HG03095 (cell line): ENCODE measurements around the gene DST.
"Not testable (repeated sequence)": the region's sequence is repeated elsewhere in the genome, so short reads cannot be mapped to it uniquely, and the experiment has no call there.

ENCODE experiments used
- ATAC-seq: cut with Tn5 transposase; IDR thresholded peaks from one replicate; pipeline ENCODE4 v1.9.1; 2021; ENCODE audit warnings: moderate library complexity; ENCODE audit not compliant: unreplicated experiment

DST gene

DNA sequence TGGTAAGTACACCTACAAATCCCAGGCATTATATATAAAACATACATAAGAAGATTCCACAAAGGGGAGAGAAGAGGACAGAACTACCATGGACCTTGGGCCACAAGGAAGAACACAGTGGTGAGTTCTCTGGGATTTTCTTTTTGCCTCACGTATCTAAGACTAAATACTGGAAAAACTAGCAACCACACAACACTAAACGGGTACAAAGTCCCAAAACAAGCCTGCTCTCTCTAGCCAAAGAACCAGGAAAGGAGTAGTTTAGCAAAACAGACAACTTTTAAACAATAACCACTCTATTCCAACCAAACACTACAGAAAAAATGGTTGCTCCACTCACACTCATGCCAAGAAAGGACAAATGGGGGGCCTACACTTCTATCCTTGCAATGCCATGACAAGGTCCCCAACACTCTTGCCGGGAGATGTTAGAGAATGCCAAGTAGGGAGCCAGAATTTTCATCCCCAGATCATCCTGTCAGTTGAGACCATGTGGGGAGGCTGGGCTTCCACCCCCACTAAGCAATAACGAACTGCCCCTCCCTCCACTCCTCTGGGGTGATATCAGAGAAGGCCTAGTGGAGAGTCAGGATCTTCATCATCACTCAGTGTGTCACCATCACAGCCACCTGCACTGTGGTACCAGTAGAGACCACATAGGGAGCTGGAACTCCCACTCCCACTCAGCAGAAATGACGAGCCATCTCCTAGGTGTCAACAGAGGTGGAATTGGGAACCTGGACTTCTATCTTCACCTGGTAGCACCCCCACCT, 123.5 kb downstream of the DST start:
- no peak for ATAC-seq

DNA sequence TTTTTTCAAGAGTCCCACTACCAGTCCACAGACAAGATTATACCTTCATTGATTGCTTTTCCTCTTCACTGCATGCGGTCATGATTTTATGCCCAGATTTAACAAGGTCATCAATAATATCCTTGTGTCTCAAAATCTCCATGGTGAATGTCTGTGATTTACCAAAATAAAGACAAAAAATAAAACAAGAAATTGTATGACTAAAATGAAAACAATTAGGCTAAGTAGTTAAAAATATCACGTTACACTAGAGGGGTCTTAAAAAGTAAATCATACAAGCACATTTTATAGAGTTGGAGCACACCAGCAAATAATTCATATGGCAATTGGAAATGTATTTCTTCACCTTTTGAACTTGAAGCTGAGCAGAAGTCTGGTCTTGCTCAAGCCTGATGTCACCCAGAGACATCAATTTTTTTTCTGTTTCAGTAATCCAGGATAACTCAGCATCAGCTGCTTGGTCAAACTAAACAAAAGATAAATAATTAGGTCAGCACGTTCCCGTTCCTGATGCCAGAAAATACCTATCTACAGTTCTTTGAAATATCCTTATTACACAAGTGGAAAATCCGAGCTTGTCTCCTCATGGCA, 125.4 kb downstream of the DST start:
- no peak for ATAC-seq

- ATAC-seq, result no peak
Measured at GRCh38 chr6:56516003-56516402, 126.7 kb downstream of the DST start.

DNA sequence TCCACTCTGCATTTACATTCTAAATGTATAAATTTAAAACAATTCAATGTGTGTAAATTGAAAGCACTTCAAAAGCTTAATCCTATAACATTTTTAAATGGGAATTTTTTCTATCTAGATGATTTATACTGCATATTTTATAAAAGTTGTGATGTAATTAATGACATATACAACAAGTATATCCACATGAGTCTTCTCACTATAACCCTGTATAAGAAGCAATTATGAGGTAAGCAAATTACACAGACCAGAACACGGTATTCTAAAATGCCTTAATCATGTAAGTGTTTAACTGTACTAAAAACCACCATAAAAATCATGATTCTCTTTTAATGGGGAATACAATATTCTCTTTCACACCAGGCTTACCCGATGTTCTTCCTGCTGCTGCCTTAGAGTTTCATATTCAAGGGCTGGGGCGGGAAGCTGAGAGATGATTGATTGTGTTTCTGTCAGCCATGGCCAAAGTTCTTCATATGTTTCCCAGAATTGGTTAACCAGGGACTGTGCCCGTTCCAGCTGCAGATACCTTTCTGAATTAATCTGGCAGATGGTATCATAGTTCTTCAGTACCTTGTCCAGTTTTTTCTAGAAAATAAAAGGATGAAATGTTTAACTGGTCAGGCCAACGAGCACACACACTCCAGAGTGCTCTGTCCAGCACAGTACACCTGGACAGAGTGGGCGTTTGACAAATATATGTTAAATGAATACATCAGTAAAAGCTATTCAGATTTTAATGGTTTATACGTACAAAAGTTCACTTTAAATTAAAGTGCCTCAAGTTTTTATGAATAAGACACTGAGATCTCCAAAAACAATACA, 127.4 kb downstream of the DST start:
- no peak for ATAC-seq

DNA sequence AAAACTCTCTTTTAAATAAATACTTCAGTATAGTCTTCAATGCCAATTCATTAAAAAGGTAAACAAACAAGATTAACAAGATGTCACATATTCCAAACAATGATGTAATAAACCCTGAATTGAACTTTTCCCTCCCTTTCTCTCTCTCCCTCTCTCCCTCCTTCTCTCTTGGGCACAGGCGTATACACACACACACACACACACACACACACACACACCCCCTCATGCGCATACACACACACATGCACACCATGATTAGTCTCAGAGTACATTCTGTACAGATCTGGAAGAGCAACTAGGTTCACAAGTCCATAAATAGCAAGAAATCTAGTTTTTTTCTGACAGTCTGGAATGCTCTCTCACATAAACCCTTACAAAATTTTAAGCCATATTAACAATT, 128.3 kb downstream of the DST start:
- ATAC-seq, result no peak

DNA sequence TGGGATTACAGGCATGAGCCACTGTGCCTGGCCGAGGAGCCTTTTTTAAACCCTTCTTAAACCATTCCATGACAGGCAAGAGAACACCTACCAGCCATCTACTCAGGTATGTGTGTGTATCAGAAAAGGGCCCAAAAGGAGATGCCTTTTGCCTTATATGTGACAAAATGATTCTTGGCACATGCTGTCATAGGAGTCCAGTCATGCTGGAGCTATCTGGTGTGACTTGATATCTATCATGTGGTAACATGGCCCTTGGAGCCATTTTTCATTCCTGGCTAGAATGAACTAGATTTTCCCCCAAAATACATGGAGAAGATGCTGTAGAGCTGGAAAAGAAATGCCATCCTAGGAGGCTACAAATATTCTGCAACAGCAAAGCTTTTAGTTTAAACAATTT, 129.1 kb downstream of the DST start:
- no peak for ATAC-seq

GRCh38 chr6:56511591-56511990, 131.1 kb downstream of the DST start:
- ATAC-seq, result no peak

DNA sequence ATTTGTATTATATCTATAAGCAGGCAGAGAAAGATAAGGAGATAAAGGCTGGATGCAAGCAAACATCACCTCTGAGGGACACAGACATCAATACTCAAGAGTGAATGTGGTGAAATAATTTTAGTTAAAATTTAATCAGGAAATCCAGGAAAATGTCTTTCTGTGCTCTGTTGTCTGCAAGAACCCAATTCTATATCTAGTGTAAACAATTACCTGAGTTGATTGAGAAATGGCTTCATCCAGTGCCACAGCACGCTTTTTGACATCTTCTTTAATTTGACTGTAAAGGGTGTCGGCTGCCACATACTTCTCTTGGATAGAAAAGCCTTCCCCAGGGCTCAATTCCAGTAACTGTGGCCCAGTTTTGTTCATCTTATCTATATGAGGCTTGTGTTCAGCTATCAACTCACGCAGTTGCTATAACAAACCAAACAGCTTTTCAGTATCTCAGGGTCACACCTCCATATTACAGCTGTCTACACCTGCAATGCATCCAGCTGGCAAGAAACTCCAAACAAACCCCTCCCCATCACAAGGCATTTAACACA, 131.6 kb downstream of the DST start:
- ATAC-seq, result no peak

DNA sequence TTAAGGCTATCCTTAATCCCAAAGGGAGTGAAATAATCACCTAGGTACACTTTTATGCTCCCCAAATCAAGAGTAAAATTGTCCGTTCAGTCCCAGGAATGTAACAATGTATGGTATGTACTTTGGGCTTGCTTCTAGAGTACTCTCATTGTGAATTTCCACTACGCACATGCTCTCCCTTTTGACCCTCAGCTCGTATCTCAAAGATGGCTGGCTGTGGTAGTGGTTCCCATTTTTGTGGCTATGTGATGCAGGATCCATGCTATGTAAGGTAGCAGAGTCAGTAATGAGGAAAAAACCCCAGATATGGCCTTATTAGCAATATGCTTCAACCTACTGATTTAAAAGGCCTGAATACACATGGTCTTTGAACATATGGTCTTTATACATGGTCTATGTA, 133.7 kb downstream of the DST start:
- ATAC-seq, result no peak

DNA sequence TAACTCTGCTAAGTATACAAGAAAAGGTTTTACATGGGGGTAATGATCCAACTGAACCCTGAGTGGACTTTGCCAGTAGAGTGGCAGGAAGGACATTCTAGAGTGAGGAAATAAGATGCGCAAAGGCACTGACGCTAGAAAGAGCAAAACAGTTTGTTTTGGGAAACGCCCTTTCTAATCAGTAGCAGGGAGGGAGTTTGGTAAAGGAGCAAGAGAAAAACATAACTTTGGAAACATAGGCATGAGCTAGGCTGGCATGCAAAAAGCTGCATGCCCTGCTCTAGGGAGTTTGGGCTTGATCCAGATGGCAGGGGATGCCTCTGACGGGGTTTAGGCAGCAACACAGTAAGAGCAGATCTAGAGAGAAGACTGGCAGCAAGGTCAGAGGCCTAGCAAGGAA, 135.2 kb downstream of the DST start:
- ATAC-seq, result no peak

DNA sequence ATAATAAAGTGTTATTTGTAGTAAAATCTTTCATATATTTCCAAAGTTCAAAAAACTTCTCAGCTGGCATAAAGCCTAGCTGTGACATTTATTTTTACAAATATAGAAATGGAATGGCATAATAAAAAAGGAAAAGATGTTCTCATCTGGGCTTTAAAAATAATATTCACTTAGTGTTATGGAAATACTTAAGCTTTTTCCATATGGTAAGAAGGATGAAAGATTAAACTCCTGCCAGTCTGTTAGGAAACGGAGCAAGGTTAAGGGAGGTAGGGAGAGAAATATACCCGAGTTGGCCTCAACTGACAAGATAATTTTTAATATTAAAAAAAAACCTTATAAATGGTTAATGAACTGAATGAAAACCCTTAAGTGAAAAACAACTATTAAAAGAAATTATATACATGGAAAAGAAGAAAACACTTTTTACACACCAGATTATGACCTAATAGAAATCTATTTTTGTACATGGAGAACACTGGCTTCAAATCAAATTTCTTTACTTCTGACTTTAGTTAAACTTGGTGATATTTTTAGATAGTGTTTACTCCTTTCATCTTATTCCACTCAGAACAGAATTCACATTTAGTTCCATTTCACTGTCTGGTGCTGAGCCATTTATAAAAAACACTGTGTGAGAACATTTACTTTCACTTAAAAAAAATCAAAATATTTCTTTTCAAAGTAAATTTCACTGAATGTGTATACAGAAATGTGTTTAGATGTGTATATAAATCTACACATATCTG, 137.0 kb downstream of the DST start:
- ATAC-seq, result no peak

DNA sequence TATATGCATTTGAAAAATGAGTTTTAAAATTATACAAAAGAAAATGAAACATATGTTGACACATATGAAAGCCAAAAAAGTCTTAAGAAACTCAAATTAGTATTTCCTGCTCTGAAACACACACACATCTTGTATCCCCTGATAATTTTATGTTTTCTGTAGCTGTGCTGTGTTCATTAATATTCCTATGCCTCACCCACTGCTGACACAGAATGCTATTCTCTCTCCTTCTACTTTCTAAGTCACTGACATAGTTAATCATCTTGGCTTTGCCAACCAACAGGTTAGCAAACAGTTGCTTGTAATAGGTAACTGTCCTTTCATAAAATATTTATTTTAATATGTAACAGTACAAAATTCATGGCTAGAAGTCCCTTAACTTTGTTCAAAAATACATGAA, 140.7 kb downstream of the DST start:
- no peak for ATAC-seq

DNA sequence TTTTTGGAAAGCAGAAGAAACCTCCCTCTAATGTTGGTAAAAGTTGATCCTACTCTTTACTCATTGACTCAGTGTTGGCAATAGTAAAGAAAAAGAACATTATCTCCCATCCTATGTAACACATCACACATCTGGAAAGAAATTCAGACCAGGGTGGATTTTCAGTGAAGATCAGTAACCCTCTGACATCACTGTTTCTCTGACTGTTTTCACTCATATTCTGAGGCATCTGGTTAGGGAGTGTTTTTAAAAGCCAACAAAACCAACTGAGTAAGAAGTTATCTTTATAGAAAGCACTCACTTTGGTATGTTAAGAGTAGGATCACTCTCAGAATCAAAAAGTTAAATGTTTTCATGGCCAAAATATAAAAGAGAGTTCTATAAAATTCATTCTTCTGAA, 143.6 kb downstream of the DST start:
- no peak for ATAC-seq

GRCh38 chr6:56497691-56498090, 145.0 kb downstream of the DST start:
- no peak for ATAC-seq

- no peak for ATAC-seq
Measured at GRCh38 chr6:56497240-56497639, 145.4 kb downstream of the DST start.

DNA sequence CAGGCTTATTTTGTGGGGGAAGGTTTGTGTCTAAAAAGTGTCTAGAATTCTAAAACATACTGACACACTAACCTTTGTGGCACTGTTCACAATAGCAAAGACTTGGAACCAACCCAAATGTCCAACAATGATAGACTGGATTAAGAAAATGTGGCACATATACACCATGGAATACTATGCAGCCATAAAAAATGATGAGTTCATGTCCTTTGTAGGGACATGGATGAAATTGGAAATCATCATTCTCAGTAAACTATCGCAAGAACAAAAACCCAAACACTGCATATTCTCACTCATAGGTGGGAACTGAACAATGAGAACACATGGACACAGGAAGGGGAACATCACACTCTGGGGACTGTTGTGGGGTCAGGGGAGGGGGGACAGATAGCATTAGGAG, 146.0 kb downstream of the DST start:
- ATAC-seq, result not testable (repeated sequence)

- ATAC-seq, result no peak
Measured at GRCh38 chr6:56495654-56496053, 147.0 kb downstream of the DST start.

- ATAC-seq, result no peak
Measured at GRCh38 chr6:56491606-56492328, 150.9 kb downstream of the DST start.

- no peak for ATAC-seq
Measured at GRCh38 chr6:56490993-56491392, 151.7 kb downstream of the DST start.

DNA sequence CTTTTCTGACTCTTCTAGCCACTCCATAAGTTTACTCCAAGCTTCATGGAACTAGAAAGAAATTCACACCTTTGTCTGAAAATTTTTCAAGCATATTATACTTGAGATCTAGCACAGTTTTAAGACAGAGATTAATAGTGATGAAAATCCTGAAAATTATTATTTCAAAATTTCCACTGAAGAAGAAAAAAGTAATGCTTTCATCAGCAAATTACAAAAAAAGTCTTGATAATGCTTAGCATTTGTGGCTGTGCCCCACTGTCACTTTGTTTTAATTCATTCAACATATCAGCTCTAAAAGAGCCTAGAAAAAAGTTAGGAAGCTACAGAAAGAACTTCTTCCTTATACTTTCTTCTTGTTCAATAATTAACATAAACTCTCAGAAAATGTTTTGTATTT, 153.1 kb downstream of the DST start:
- ATAC-seq, result no peak
